GM19238 (cell line): Measurements from ENCODE around the gene ALG11.
"Not testable (repeated sequence)": the region's sequence is repeated elsewhere in the genome, so short reads cannot be mapped to it uniquely, and the experiment has no call there.

Source experiments
- DNase-seq: peaks from one replicate; pipeline ENCODE4 v3.0.0; 2011; ENCODE audit warnings: low spot score; ENCODE audit not compliant: insufficient read length

The ALG11 gene

GRCh38 chr13:52027832-52028231 lies 15.6 kb downstream of the ALG11 start:
- DNase-seq: no peak

- no peak for DNase-seq
Measured at GRCh38 chr13:52029569-52029968, 17.4 kb downstream of the ALG11 start.

- not testable (repeated sequence) for DNase-seq
Measured at GRCh38 chr13:52030401-52030800, 18.2 kb downstream of the ALG11 start.

GRCh38 chr13:52033039-52033438 lies 20.8 kb downstream of the ALG11 start:
- DNase-seq: no peak

- DNase-seq: no peak
Measured at GRCh38 chr13:52034616-52035226, 22.5 kb downstream of the ALG11 start.

GRCh38 chr13:52036037-52036436 lies 23.8 kb downstream of the ALG11 start:
- DNase-seq: no peak

GRCh38 chr13:52043675-52044074 lies 31.5 kb downstream of the ALG11 start:
- DNase-seq: no peak

- no peak for DNase-seq
Measured at GRCh38 chr13:52047463-52047862, 35.3 kb downstream of the ALG11 start.

- DNase-seq: no peak
Measured at GRCh38 chr13:52048516-52048915, 36.3 kb downstream of the ALG11 start.

- DNase-seq: no peak
Measured at GRCh38 chr13:52051400-52051799, 39.2 kb downstream of the ALG11 start.

GRCh38 chr13:52053460-52053859 lies 41.3 kb downstream of the ALG11 start:
- no peak for DNase-seq

- DNase-seq: not testable (repeated sequence)
Measured at GRCh38 chr13:52061064-52061463, 48.9 kb downstream of the ALG11 start.

- DNase-seq: no peak
Measured at GRCh38 chr13:52061587-52061986, 49.4 kb downstream of the ALG11 start.

- DNase-seq: no peak
Measured at GRCh38 chr13:52067237-52067636, 55.0 kb downstream of the ALG11 start.

- no peak for DNase-seq
Measured at GRCh38 chr13:52070929-52071523, 58.8 kb downstream of the ALG11 start.
